ENCODE results near the gene TMEM191C. TPM values are rescaled to one million over a fixed set of nuclear protein-coding genes. Genes with fewer than 3 reads are reported as not detected.
"Not testable (repeated sequence)": the region's sequence is repeated elsewhere in the genome, so short reads cannot be mapped to it uniquely, and the experiment has no call there.

The TMEM191C gene
- total RNA-seq, 1 donor from 2014 or later, result 0.65 TPM

DNA sequence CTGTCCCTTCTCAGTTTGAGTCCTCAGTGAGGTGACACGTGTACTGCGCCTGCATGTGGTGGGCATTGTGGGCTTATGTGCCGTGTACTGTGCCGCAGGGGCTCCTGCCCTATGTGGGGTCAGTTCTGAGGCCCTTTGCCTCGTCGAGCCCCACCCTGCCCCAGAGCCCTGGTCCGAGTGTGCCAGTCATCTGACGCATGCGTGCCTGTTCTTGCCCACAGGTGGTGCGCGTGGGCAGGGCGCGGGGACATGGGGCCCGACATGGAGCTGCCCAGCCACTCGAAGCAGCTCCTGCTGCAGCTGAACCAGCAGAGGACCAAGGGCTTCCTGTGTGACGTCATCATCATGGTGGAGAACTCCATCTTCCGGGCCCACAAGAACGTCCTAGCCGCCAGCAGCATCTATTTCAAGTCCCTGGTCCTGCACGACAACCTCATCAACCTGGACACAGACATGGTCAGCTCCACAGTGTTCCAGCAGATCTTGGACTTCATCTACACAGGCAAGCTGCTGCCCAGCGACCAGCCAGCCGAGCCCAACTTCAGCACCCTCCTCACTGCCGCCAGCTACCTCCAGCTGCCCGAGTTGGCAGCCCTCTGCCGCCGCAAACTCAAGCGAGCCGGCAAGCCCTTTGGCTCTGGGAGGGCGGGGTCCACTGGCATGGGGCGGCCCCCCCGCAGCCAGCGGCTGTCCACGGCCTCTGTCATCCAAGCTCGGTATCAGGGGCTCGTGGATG is 22.3 kb upstream of the TMEM191C start:
- ATAC-seq (ENCODE audit: poor library complexity) (no peak), DNase-seq (peak; percentile 31)
- intact Hi-C loops (cut with DNase I), result no loop called here

- ATAC-seq (ENCODE audit: poor library complexity) (no peak), DNase-seq (peak; percentile 16)
- intact Hi-C loops (cut with DNase I), result no loop called here
These were observed 21.6 kb upstream of the TMEM191C start for GRCh38 chr22:21445437-21446127.

DNA sequence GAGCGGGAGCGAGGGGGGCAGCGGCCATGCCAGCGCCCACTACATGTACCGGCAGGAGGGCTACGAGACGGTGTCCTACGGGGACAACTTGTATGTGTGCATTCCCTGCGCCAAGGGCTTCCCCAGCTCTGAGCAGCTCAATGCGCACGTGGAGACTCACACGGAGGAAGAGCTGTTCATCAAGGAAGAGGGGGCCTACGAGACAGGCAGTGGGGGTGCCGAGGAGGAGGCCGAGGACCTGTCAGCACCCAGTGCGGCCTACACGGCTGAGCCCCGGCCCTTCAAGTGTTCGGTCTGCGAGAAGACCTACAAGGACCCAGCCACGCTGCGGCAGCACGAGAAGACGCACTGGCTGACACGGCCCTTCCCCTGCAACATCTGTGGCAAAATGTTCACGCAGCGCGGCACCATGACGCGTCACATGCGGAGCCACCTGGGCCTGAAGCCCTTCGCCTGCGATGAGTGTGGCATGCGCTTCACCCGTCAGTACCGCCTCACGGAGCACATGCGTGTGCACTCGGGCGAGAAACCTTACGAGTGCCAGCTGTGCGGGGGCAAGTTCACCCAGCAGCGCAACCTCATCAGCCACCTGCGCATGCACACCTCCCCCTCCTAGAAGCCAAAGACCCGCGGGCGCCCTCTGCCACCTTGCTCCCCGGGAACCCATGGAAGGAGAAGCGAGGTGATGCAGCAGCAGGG is 20.9 kb upstream of the TMEM191C start:
- peak; percentile 33 for DNase-seq
- intact Hi-C loops (cut with DNase I), result no loop called here
- no peak for ATAC-seq (ENCODE audit: poor library complexity)

- ATAC-seq (ENCODE audit: poor library complexity) (no peak), DNase-seq (peak; percentile 30)
- intact Hi-C loops (cut with DNase I), result no loop called here
These were observed 20.1 kb upstream of the TMEM191C start for GRCh38 chr22:21446827-21447690.

DNA sequence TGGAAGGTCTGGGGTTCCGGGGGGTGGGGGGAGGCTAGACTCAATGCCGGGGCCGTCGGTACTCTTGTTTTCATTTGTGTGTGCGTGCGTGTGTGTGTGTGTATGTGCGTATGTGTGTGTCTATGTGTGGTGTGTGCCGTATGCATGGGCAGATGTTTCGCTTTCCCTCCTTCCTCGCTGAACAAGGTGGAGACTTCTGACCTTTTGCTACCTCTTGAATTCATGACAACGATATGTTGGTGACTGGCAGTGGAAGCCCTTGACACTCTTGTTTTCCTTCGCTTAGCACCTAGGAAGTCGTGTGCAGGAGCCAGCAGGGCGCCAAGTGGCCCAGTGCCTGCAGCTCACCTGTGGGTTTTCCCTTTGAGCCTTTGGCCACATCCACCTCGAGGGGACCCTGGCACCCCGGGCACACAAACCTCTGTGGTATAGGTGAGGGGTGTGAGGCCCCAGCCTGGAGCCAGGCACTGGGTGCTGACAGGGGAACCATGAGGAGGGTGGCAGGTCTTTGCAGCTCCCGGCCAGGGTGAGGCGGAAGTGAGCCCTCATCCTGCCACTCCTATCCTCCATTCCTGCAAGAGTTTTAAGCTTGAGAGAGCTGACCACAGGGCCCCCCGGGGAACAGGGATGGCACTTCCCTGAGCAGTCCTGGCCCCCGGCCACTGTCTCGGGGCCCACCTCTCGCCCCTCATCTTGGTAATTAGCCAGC is 19.3 kb upstream of the TMEM191C start:
- DNase-seq, result peak; percentile 27
- ATAC-seq (ENCODE audit: poor library complexity), result no peak
- intact Hi-C loops (cut with DNase I), result no loop called here

- peak; percentile 7 for DNase-seq
- no peak for ATAC-seq (ENCODE audit: poor library complexity)
- intact Hi-C loops (cut with DNase I), result no loop called here
These were observed 18.4 kb upstream of the TMEM191C start for GRCh38 chr22:21448627-21449416.

GRCh38 chr22:21449531-21450319 is 17.5 kb upstream of the TMEM191C start:
- intact Hi-C loops (cut with DNase I), result no loop called here
- peak; percentile 27 for DNase-seq
- ATAC-seq (ENCODE audit: poor library complexity), result no peak

DNA sequence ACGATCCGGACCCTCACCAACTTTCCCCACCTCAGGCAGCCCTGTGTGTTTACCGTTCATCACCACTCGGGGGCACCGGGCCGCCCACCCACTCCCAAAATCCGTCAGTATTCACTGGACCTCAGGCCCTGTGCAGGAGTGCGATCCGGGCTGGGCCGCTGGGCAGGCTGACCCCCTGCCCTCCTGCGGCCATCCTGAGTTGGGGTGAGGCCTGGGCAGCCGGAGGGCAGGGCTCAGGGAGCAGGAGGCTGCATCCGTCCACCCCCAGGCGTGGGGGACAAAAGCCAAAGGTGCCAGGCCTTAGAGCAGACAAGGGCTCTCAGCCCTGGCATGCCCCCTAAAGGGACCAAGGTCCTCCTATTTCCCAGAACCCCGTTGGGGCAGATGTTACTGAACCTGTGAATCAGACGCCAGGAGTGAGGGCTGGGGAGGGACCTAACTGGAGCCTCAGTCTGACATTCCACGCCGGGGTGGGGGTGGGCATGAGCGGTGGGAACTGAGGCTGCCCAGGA is 16.8 kb upstream of the TMEM191C start:
- intact Hi-C loops (cut with DNase I), result no loop called here
- ATAC-seq (ENCODE audit: poor library complexity) (no peak), DNase-seq (peak; percentile 22)

- DNase-seq (peak; percentile 27), ATAC-seq (ENCODE audit: poor library complexity) (no peak)
- intact Hi-C loops (cut with DNase I), result no loop called here
These were observed 16.3 kb upstream of the TMEM191C start for GRCh38 chr22:21450858-21451353.

- no peak for ATAC-seq (ENCODE audit: poor library complexity)
- intact Hi-C loops (cut with DNase I), result no loop called here
- peak; percentile 17 for DNase-seq
These were observed 15.4 kb upstream of the TMEM191C start for GRCh38 chr22:21451545-21452520.

GRCh38 chr22:21452666-21453065 is 14.5 kb upstream of the TMEM191C start:
- ATAC-seq (ENCODE audit: poor library complexity); intact Hi-C loops (cut with DNase I): not testable (repeated sequence)
- DNase-seq, result peak; percentile 8

- intact Hi-C loops (cut with DNase I); ATAC-seq (ENCODE audit: poor library complexity): not testable (repeated sequence)
These were observed 12.2 kb upstream of the TMEM191C start for GRCh38 chr22:21454998-21455333.

DNA sequence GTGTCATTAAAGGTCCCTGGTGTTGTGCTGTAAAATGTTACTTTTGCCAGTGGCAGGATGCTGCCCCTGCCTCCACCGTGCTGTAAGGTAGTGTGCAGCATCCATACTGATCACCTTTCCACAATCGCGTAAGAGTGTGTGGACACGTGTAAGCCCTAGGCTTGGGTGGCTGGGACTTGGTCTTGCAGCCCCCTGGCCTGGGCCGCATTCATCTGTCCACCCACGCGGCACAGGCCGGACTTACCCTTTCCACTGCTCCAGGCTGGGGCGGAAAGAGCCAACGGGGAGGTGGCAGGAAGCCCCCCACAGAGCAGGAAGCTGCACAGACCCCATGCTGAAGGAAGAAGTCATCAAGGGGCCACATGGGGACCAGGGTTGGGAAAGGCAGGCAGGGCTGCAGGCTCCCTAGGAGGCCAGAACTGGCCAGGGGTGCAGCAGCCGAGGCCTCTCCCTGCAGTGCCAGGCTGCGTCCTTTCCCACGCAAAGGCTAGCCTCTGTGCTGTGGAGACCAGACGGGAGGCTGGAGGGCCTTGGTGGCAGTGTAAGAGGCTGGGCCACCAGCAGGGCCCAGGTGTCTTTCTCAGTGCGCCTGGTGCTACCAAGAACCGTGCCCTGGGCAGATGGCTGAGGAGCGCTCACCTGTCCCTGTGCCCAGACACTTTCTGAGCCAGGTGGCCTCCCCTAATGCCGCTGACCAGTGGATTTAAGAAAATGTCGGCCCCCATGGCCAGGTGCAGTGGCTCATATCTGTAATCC is 11.7 kb upstream of the TMEM191C start:
- ATAC-seq (ENCODE audit: poor library complexity), result no peak
- DNase-seq, result peak; percentile 29
- intact Hi-C loops (cut with DNase I), result no loop called here

More at GRCh38 chr22:21454998-21455333, 12.2 kb upstream of the TMEM191C start:
- not testable (repeated sequence) for DNase-seq

DNA sequence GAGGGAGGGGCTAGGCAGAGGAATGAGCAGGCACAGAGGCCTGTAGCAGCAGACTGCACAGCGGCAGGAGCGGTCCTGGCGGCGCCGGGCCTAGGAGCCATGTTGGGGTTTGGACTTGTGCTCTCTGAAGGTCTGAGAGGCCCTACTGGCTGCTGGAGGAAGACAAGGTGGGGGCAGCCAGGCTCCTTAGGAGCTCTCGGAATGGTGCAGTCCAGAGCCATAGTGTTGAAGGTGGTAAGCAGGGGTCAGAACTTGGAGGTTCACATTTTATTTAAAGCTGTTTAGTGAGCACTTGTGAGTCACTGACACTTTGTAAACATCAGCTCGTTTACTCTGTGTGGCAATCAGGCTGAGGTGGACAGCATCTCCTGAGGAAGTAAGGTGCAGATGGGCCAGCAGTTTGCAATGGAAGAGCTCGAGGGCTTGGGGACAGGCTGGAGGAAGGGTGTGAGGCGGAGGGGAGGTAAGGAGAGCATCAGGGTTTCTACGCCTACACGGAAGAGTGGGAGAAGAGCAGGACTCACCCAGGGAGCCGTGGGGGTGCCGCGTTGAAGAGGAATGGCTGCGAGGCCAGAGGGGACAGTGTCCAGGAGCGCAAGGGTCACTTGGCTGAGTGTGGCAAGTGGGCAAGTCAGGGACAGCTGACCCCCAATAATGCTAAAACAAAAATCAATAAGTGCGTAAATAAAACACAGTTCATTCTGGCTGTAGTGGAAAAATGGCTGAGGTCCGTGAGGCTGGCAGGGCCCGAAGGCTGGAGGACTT is 10.0 kb upstream of the TMEM191C start:
- ATAC-seq (ENCODE audit: poor library complexity) (no peak), DNase-seq (peak; percentile 10)
- intact Hi-C loops (cut with DNase I), result no loop called here
